ENCODE data around the gene COX7A2.

GRCh38 chr6:75268121-75268987 is 24.8 kb upstream of the COX7A2 start:
- TF ChIP-seq CTCF (IDR thresholded peaks at IDR 0.05 in 4 of 5, conservative IDR thresholded peaks at IDR 0.05 in 1 of 5) = no peak
- no peak for TF ChIP-seq POLR2A (IDR thresholded peaks at IDR 0.05)

Data from gastrocnemius medialis (tissue), 4 donors.